SHP77 treated with DMSO at 0.1 percent for 48 hours (cell line): Measurements from ENCODE around the gene NEK6.

ENCODE experiments used
- DNase-seq: peaks from one replicate; lab custom pipeline; 2025; lab: John Stamatoyannopoulos, UW

The NEK6 gene

DNA sequence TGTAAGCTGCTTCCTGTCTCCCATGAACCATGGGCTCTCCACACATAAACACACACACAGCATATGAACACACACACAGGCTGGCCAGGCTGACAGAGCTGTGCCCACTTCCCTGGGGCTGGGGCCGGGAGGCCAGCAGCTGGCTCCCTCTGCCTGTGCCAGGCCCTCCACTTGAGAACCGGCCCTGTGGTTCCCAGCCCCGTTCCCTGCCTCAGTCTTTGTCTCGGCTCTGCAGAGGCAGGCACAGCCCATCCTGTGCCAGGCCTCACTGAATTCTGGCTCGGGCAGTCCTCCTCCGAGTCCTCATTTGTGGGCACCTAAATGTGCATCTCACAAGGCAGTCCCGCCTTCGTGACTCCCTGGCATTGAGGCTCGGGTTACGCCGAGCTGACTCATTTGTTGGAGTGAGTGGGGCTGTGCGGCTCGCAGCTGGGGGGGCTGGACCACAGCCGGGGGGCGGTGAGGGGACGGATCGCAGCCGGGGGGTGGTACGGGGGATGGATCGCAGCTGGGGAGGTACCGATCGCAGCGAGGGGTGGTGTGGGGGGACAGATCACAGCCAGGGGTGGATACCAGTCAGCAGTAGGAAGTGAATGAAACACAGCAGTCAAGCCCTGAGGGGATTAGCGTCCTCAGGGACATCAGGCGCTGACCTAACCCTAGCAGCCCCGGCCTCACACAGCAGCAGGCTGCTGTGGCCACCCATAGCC lies 85.2 kb downstream of the NEK6 start:
- no peak for DNase-seq

DNA sequence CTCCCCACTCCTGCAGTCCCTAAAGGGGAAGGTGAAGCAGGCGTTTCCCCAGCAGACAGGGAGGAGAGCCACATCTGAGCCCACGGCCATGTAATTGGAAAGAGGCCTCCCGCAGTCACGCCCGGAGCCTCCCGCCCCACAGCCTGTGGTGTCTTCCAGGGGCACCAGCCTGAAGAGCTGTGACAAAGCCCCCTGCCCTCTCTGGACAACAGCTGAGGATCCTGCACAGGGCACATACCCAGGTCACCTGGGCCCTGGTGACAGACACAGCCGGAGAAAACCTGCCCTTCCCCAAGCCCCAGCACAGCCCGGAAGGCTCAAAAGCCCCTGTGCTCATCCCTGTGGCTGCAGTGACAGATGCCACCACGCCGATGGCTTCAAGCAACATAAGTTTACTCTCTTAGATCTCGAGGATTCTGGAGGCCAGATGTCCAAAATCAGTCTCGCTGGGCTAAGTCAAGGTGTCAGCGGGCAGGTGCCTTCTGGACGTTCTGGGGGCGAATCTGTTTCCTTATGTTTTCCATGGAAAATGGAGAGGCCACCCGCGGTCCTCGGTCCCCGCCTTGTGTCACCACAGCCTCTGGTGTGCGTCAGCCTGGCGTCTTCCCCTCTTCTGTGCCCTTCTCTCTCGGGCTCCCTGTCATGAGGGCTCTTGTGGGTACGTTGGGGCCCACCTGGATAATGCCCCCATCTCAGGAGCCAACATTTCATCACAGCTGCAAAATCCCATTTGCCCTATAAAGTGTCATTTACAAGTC lies 86.0 kb downstream of the NEK6 start:
- DNase-seq: no peak

DNA sequence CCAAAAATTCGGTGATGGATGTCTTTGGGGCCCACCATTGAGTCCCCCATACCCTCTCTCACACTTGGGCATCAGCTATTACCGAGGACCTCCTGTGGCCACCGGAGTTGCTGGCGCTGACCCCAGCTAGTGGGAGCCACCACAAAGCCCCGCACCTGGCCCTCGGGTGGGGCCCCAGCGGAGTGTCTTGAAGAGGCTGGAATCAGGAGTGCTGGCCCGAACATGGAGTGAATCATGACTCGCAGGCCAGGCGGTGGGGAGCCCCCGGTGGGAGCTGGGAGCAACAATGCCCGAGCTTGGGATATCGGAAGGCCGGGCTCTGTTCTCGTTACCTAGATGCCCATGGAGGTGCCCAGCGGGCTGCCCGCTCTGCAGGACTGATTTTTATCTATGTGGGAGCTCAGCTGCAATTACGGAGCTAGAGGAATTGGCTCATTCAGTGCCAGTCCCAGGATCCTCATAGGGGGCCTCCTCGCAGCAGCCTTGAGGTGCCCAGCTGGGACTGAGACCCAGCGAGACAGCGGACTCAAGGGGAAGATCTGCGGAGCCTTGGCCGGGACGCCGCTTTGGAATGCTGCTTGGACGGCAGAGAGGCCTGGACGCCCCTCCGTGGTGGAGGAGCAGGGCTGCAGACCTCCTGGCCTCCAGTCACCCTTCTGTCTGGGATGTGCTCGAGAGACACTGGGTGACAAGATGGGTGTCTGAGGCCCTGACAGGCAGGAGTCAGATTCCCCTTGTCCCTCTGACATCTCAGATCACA lies 86.7 kb downstream of the NEK6 start:
- DNase-seq: no peak

DNA sequence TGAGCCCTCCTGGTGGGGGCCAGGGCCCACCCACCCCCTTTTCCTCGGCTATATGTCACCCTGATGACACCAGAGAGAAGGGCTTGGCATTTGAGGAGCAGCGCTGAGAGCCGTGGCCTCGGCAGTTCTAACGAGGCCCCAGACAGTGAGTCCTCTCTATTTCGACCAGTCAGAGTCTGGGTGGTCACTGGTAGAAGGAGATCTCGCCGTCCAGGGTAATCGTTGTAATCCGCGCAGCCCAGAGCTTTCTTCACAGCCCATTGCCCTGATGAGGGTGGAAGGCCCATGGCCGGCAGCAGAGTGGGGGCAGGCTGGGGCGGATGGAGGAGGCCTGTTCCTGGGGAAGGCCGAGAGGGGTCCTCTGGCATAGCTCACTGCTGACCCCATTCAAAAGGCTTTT lies 87.3 kb downstream of the NEK6 start:
- no peak for DNase-seq

DNA sequence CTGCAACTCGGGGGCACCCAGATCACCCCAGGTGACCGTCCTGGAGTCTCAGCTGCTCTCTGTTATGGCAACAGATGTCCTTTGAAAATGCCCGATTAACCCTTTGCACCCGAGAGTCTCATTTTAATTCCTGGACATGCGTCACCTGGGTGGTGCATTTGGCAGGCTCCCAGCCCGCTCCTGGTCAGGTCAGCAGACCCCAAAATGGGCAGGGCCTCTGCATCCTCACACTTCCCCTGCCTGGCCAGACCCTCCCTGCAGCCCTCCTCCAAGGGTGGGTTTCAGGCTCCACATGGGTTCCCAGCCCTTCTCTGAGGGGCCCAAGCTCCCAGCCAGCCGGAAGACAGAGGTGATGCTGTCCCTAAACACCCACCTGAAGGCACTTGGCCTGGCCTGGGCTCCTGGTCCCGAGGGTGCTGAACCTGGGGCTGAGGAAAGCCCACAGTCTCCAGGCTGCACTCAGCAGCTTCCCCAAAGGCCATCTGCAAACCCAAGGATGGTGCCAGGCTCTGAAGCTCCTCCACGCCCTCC lies 88.1 kb downstream of the NEK6 start:
- no peak for DNase-seq

DNA sequence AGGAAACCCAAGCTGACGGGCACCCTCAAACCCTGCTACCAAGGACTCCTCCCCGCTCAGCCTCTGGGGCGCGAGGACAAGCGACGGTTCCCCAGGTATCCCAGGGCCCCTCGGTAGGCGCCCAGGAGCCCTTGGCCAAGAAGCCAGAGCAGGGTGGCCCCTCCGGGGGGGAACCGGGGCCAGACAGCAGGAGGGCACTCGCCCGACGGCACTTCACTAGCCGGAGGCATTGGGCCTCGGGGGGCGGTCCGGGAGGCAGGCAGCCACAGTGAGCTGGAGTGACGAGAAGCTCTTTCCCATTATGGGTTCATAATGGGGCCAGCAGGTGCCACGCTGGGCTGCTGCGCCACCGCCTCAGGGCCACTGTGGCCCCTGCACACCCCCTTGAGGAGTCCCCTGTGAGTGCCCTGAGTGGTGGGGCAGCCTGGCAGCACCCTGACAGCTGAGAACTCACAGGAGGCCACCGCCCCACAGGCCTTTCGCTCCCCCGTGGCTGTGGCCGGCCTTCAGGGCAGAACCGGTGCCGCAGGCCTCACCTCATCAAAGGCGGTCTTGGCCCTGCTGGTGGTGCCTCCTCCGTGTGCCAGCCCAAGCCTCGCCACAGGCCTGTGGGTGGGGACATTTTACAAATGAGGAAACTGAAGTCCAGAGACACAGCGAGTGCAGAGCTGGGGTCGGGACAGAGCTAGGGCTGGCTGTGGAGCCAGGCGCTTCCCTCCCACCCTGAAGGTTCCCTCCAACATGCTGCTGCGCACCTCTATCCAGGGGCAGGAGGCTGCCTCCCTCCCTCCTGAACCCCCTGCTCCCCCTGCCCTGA lies 88.8 kb downstream of the NEK6 start:
- no peak for DNase-seq

DNA sequence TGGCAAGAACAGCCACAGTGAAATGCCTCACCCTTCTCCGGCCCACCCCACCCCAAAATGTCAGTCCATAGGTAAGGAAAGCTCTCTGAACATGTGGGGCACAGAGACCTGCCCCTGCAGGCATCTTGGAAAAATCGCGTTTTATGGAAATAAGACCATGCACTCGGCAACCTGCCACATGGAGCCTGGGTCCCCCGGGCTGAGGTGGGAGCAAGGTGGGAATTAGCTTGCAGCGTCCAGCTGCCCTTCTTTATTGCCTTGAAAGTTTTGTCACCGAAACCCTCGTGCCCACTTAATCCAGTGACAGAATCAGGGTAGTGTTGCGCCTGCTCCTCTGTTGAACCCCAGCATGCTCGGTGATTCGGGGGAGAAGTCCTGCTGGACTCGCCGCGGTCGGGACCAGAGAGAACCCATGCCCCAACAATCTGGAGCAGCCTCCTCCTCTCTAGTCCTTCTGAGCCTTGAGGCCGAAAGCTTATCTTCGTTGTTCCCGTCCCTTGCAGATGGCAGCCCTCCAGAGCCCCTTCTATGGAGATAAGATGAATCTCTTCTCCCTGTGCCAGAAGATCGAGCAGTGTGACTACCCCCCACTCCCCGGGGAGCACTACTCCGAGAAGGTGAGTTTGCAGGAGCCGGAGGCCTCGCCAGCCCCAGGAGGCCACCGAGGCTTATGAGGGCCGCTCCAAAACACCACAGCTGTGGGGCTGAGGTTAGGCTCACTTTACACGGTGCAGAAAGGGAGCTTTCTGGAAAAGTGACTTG lies 89.6 kb downstream of the NEK6 start:
- no peak for DNase-seq

DNA sequence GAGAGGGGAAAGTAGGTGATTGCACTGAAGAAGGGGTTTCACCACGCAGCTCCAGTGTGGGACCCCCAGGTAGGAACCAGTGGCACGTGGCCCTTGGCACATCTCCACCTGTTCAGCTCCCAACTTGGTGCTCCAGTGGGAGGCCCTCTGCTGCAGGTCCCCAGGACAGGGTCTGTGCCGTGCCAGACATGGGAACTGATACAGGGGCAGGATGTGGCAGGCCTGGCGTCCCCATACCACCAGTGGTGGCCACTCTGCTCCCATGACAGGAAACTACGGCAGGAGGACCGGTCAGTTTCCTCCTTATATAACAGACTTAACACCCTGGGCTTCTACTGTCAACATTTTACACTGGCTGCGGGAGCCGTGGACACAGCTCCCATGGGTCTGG lies 90.2 kb downstream of the NEK6 start:
- DNase-seq: no peak

DNA sequence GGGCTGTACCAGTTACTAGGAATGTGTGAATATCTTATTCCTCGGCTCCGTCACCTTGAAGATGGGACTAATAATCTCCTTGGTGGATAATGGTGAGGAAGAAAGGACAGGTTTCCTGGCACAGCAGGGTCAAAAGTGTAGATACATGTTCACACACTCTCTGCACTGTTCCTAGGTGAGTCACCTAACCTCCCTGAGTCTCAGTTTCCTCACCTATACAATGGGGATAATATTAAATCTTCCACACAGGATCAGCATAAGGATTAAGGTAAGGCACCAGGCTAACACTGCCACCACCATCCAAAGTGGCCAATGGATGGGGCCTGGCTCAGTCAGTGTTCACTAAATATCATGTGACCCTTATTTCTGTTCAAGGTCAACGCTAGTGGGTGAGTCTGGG lies 90.6 kb downstream of the NEK6 start:
- DNase-seq: no peak

DNA sequence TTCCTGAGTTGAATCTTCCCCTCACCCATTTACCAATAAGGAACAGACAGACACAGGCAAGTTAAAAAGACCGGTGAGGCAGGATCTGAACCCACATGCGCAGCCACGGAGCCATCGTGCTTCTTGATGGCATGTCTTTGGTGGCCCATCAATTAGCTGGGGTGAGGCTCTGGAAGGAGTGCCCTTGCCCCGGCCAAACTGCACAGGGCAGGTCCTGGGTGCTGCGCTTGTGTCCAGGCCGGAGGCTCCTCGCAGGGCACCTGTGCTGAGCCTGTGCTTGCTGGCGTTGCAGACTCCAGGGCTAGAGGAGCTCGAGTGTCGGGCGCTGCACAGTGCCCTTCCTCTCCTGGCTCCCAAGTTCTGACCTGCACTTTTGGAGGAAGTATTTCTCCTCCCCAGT lies 91.1 kb downstream of the NEK6 start:
- DNase-seq: no peak

DNA sequence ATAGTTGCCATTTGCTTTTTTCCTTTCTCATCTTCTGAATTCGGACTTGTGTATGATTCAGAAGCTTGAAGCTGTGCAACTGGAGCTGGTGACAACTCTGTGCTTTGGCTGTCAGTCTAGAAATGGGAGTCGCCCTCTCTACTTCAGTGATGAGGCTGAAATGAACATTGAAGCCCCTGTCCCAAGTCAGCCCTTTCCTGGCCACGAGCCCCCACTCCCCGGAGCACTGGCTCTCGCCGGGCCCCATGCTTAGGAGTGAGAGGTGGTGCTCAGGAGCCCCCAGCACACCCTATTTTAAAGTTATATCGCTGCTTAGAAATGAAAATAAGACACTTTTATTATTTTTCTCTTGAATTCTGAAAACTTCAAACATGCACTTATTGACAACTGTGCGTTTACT lies 91.5 kb downstream of the NEK6 start:
- no peak for DNase-seq

DNA sequence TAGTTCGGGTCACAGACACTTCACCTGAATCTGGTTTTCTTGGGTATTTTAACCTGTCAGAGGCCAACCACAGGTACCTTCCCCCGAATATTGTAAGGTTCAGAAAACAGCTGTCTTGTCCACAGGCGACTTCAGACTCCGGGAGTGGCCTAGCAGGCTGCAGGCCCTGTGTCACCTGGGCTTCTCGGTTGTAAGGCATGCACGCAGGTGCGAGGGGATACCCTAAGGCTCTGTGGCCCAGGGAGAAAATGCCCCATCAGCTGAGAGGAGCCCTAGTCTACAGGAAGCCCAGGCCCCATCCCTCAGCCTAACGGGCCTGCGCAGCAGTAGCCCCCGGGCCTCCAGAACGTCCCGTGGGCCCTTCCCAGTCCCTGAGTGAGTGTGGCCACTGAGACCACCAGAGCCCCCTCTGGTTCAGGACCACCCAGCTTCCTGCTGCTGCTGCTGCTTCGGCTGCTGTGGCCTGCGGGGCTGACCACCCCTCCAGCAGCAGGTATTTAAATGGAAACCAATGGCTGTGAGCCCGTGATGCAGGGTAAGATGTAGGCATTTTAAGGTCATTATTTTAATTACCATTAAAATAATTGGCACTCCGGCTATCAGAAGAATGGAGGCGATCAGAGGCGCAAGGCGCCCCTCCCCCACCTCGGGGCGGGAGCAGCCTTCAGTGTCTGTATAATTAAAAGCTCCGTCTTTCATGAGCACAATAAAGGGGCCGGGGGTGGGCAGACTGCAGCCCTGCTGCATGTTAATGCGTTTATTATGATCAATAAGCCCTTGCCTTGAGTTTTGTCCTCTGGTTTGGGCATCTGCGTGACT lies 92.1 kb downstream of the NEK6 start:
- no peak for DNase-seq

DNA sequence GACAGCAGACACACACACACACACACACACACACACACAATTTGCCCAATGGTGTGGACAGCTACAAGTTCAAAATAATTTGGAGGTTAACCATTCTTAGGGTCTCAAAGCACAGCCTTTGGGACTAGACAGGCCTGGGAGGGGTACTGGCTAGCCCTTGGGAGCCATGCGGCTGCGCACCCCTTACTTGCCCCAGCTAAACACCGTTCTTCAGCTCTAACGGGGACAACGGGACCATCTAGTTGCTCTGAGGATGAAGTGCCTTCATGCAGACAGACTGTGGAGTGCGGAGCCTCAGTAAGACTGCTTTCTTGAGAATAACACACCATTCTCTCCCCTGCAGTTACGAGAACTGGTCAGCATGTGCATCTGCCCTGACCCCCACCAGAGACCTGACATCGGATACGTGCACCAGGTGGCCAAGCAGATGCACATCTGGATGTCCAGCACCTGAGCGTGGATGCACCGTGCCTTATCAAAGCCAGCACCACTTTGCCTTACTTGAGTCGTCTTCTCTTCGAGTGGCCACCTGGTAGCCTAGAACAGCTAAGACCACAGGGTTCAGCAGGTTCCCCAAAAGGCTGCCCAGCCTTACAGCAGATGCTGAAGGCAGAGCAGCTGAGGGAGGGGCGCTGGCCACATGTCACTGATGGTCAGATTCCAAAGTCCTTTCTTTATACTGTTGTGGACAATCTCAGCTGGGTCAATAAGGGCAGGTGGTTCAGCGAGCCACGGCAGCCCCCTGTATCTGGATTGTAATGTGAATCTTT lies 92.9 kb downstream of the NEK6 start:
- DNase-seq: no peak

DNA sequence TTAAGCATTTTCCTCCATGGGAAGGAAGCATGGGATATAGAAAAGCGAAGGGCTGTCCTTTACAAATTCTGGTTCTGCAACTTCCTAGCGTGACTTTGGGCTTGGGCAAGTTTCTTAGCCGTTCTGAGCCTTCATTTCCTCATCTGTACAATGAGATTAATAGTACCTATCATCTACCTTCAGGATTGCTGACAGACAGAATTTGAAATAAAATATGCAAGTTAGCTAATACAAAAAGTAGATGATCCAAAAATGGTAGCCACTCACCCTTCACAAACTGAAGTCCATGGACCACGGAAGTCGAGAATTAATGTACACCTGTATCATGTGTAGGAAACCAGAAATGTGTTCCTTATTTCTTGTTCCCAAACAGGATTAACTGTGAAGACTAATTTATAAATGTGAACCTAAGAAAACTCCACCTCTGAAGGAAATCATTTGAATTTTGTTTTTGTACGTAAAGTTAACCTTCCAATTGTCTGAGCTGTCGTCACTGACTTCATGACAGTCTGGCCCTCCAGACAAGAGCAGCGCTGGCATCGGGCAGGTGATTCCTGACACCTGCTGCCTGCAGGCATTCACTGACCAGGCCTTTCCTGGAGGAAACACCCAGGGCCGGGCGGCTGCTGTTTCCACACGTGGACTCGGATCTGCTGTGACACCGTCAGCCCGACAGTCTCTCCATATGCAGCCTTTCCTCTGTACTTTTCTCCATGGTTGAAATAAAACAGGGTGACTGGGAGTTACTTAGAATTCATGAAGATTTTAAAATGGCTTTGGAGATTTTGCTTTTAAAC lies 94.1 kb downstream of the NEK6 start:
- no peak for DNase-seq

DNA sequence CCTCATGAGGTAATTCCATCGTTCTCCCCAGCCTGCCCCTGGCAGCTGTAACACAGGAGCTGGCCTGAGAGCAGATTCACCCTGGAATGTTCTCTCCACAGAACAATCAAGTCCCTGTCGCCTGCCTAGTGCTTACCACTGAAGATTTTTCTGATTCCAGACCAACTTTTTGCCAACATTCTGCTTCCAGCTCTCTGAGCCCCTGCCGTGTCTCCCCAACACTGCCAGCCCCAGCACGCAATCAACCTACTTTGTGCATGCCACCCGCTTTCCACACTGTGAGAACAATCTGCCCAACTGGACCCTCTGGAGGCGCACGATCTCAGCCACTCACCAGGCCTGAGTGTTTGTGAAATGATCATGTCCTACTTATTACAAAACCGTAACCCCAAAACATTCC lies 94.9 kb downstream of the NEK6 start:
- DNase-seq: no peak

DNA sequence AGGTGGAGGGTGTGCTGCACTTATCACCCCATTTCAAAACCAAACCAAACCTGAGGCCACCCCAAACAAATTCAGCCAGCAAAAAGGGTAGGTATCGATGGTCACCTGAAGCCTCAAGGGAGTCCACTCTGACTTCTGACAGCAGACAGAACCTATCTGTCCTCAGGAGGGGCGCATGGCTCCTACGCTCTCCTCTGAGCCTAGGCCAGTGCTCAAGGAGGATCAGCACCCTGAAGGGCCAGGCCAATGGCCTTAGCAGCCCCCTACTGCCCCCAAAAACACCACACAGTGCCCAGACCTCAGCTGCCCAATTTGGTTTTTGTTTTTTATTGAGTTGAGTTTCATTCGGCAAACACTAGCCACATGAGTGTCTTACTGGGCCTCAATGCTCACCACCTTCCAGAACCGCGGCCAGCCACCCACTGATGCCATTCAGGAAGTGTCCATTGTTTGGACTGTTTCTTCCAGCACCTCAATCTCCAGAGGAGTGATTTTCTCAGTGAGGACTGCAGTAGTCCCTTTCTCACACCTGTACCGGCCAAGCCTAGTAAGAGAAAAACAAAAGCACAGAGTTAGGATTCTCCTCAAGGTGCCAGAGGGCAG lies 95.5 kb downstream of the NEK6 start:
- DNase-seq: no peak

DNA sequence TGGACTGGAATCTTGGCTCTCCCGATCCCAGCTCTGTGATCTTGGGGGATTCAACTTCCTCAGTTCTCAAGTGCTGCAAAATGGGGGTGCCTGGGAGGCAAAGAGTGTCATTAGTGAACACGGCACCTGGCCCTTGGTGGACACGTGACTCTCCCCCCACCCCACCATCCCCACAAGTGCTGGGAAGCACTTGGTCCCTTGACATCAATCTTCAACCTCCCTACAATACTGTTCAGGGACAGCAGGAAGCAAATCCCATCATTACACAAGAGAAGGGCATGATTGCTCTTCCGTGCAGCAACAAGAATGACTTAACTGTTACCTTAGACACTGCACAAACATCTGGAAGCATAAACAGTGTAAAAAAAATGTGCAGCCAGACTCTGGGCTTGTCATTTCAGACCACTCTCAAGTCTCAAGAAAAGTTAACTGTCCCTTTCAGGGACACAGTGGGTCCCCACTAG lies 96.1 kb downstream of the NEK6 start:
- DNase-seq: no peak

DNA sequence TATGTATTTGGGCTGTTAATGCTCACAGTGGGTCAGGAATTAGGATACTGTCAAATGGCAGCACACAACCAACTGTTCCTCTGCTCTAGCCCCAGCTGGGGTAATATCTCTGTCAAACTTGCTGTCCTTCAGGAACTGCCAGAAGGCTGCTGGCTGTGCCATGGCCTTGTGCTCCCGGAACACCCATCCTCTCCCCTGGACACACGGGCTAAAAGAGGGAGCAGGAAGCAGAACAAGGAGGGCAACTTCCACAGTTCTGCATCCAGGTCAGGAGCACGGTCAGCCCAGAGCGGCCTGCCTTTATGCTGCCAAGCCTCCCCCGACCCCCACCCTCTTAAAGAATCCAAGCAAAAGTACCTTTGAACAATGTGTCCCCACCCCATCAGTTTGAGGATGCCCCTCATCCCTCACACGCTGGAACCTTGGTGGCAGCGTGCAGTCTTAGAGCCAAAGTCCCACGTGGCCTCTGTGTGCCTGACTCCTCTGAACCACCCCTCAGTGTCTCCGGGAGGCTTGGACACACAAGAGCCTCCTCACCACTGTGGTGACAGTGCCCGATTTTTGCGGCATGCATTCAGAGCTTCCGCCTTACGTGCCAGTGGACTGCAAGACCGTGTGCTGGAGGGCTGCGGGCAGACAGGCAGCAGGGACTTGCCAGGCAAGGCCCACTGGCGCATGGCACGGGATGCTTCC lies 96.7 kb downstream of the NEK6 start:
- DNase-seq: no peak
